HG03565 (cell line): ENCODE results near the gene CDC20.

Experiments used
- ATAC-seq: cut with Tn5 transposase; IDR thresholded peaks from one replicate; pipeline ENCODE4 v1.9.1; 2021; ENCODE audit warnings: mild to moderate bottlenecking, moderate library complexity; ENCODE audit not compliant: unreplicated experiment

The CDC20 gene

GRCh38 chr1:43358746-43359693 lies at the start of gene CDC20:
TSS of gene CDC20 (plus strand) at chr1:43358981. CDS start at chr1:43359216, 235 bp downstream.
- ATAC-seq, result peak; percentile 81

DNA sequence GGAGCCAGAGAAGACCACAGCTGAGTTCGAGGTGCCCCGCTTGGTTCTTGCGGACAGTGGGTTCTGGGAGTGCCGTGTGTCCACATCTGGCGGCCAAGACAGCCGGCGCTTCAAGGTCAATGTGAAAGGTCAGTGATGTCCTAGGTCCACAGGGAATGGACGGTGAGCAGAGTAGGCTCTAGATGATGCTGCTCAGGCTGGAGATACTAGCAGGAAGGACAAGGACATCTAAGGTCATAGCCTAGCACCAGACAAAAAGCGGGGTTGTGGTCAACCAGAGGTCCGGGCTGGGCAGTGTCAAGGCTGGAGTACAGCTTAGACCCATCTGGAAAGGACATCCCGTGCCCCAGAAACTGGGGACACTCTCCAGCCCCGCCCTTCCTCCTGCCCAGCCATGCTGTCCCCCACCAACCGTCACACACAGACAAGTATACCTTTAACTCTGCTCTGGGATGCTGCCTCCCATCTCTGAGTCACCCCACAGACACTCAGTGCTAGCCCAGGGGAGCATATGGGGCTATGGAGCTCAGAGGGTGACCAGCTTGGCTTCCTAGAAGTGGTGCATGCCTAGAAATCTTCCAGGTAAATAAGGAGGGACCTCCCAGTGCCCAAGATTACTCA lies 49.3 kb upstream of the CDC20 start:
- ATAC-seq, result no peak

- ATAC-seq, result no peak
These were observed 47.3 kb upstream of the CDC20 start for GRCh38 chr1:43311521-43311920.

DNA sequence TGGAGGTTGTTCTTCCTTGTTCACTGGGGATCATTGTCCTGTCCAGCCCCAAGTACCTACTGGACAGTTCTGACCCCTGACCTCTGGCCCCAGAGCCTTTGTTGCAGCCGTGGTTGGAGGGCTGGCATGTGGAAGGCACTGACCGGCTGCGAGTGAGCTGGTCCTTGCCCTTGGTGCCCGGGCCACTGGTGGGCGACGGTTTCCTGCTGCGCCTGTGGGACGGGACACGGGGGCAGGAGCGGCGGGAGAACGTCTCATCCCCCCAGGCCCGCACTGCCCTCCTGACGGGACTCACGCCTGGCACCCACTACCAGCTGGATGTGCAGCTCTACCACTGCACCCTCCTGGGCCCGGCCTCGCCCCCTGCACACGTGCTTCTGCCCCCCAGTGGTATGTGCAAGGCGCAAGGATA lies 46.6 kb upstream of the CDC20 start:
- no peak for ATAC-seq

DNA sequence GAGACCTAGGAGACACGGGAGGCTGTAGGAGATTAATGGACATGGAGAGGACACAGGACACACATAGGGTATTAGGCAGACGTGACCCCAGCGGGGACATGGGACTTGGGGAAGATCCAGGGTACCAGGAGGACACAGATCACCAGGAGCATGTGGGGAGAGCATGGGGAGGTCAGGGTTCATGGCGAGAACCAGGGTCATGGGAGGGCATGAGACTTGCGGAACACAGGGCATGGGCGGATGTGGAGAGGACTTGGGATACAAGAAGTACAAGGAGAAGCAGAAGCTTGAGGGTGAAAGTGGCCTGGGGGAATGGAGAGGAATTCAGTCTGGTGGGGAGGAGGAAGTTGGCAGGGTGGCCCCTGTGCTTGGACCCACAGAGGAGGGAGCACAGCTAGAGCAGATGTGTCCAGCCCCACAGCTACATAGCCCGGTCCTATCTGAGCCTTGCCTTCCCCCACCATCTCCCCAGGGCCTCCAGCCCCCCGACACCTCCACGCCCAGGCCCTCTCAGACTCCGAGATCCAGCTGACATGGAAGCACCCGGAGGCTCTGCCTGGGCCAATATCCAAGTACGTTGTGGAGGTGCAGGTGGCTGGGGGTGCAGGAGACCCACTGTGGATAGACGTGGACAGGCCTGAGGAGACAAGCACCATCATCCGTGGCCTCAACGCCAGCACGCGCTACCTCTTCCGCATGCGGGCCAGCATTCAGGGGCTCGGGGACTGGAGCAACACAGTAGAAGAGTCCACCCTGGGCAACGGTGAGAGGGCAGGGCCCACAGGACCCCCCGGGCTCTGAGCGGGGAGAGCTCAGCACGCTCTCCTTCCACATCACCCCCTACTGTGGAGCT lies 45.9 kb upstream of the CDC20 start:
- no peak for ATAC-seq

DNA sequence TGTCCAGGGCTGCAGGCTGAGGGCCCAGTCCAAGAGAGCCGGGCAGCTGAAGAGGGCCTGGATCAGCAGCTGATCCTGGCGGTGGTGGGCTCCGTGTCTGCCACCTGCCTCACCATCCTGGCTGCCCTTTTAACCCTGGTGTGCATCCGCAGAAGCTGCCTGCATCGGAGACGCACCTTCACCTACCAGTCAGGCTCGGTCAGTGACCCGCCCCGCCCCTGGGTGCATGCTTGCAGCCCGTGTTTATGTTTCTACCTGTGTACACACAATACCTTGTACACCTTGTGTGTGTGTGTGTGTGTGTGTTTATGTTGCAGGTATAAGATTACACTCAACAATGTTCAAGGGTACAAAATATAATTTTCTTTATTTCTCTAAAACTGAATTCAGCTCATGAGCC lies 45.0 kb upstream of the CDC20 start:
- ATAC-seq, result no peak

DNA sequence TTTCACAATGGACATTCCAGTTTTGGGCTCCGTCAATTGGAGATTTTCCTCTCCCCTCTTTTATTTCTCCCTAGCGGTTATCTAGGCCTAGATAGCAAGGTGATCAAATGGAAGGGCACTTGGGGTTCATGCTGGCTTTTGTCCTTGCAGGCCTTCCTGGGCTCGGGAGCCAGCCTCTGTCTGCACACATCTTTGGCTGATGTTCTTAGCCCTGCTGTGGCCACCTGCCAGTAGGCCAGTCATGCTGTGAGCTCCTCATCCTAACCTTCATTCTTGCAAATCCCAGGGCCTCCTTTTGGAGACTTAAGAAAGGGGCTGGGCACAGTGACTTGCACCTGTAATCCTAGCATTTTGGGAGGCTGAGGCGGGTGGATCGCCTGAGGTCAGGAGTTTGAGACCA lies 44.5 kb upstream of the CDC20 start:
- no peak for ATAC-seq

- ATAC-seq, result no peak
These were observed 43.3 kb upstream of the CDC20 start for GRCh38 chr1:43315481-43315880.

GRCh38 chr1:43315963-43316737 lies 42.6 kb upstream of the CDC20 start:
- ATAC-seq, result no peak

DNA sequence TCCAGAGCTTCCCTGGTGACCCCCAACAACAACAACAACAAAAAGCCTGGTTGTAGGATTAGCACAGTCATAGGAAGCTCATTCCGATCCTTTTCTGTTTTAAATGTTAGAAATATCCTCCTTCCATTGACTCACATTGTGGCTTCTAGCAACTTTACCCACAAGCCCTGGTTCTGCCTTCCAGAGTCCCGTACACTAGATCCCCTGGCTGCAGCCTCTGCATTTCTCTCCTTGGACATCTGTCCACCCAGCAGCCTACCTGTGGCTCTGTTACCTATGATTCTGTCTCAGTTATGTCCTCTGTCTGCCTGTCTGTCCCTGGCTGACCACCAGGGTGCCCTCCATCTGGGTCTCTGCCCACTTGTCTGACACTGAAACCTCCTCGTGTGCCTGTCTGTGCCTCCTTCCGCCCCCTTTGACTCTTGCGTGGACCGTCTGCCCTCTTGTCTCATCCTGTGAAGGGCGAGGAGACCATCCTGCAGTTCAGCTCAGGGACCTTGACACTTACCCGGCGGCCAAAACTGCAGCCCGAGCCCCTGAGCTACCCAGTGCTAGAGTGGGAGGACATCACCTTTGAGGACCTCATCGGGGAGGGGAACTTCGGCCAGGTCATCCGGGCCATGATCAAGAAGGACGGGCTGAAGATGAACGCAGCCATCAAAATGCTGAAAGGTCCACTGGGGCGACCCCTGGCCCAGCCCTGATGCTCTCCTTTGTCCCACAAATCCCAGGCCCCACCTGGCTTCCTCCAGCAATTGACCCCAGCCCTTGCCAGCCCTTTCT lies 41.9 kb upstream of the CDC20 start:
- no peak for ATAC-seq

GRCh38 chr1:43317817-43318471 lies 40.8 kb upstream of the CDC20 start:
- ATAC-seq, result no peak

GRCh38 chr1:43318831-43319230 lies 40.0 kb upstream of the CDC20 start:
- ATAC-seq, result no peak

DNA sequence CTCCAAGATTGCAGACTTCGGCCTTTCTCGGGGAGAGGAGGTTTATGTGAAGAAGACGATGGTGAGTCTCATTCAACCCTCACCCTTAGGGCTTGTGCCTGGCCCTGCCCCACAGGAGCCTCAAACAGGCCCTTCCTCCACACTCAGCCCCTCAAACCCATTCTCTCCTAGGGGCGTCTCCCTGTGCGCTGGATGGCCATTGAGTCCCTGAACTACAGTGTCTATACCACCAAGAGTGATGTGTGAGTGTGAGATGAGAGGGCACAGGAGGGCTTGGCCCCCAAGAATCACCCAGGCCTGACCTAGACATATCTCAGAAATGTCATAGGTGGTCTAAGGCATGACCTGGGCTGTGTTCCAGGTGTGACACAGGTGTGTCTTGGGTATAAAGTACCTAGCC lies 39.5 kb upstream of the CDC20 start:
- no peak for ATAC-seq

- no peak for ATAC-seq
These were observed 39.0 kb upstream of the CDC20 start for GRCh38 chr1:43319766-43320165.

GRCh38 chr1:43321331-43321891 lies 37.4 kb upstream of the CDC20 start:
- ATAC-seq, result no peak

- no peak for ATAC-seq
These were observed 36.3 kb upstream of the CDC20 start for GRCh38 chr1:43322506-43322905.

DNA sequence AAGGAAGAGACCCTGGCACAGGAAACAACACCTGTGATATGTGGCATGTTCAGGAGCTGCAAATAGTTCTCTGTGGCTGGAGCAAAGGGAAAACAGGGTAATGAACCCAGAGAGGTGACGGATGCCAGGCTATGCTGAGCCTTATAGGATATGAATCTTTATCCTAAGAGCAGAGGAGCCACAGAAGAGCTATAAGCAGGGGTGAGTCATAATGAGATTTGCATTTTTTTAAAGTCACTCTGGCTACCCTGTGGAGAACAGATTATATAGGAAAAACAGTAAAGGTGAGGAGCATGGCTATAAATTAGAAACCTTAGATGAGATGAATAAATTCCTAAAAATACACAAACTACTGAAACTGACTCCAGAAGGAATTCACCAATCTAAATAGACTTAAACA lies 34.0 kb upstream of the CDC20 start:
- ATAC-seq, result no peak

DNA sequence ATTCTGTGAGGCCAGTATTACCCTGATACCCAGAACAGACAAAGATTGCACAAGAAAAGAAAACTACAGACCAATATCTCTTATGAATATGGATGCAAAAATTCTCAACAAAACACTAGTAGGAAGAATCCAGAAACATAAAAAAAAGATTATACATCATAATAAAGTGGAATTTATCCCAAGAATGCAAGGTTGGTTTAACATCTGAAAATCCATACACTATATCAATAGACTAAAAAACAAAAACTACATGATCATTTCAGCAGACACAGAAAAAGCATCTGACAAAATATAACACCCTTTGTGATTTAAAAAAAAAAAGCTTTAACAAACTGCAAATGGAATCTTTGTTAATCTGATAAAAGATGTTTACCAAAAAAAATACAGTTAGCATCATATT lies 33.4 kb upstream of the CDC20 start:
- no peak for ATAC-seq
